GM23338 (cell line): ENCODE results near the gene MBD3L5.

ENCODE experiments used
- CREB1 ChIP-seq: fragments of 250-450 bp; sonication (Bioruptor Pico); IDR thresholded peaks from 2 replicates; pipeline ENCODE4 v1.5.0; 2020; ENCODE audit warnings: low read depth, mild to moderate bottlenecking, moderate library complexity
- ETS1 ChIP-seq: IDR thresholded peaks from 2 replicates; pipeline ENCODE4 v1.6.1; 2016; ENCODE audit warnings: antibody characterized with exemption
- EZH2 ChIP-seq: fragments of 200-600 bp; sonication (generic); IDR thresholded peaks from one replicate; pipeline ENCODE4 v1.8.0; 2017; ENCODE audit warnings: antibody characterized with exemption, mild to moderate bottlenecking, low read depth; ENCODE audit not compliant: unreplicated experiment
- EZH2phosphoT487 ChIP-seq: fragments of 200-600 bp; sonication (generic); IDR thresholded peaks from one replicate; pipeline ENCODE4 v1.8.1; 2018; ENCODE audit warnings: antibody characterized with exemption; ENCODE audit not compliant: unreplicated experiment
- POLR2AphosphoS5 ChIP-seq: IDR thresholded peaks from 2 replicates; pipeline ENCODE4 v1.6.1; 2016; ENCODE audit warnings: antibody characterized with exemption, low read depth
- REST ChIP-seq: IDR thresholded peaks from one replicate; pipeline ENCODE4 v1.6.1; 2018; ENCODE audit warnings: antibody characterized with exemption; ENCODE audit not compliant: unreplicated experiment
- ZNF462 ChIP-seq: fragments of 250-450 bp; sonication (Bioruptor Pico); IDR thresholded peaks from 2 replicates; pipeline ENCODE4 v1.5.0; 2020; ENCODE audit warnings: mild to moderate bottlenecking, moderate library complexity
- TF ChIP-seq, protein P1 (sequence below), 2 experiments: fragments of 200-600 bp in 1 of 2; sonication (generic) in 1 of 2; conservative IDR thresholded peaks; 2 replicates each; pipeline versions ENCODE4 v1.5.1 to v1.6.1; 2016 to 2017; ENCODE audit warnings: antibody characterized with exemption in 2 of 2, low read depth in 2 of 2, mild to moderate bottlenecking in 2 of 2, moderate library complexity in 1 of 2

DNA sequence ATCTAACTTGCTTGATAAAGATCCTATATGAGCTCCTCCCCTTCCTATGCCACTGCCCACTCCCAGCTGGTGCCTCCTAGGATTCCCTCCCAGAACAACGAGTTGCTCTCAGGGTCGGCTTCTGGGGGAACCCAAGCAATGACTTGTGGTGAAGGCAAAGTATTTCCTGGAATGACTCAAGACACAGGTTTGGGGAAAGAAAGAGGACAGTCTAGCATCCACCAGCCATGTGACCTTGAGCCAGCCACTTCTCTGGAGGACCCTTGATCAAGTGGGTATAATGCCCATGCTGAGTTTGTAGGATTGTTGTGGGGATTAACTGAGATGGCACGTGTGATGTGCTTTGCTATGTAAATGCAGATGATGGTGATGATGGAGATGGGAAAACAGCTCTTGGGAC is 42.1 kb upstream of the MBD3L5 start:
- TF ChIP-seq CREB1 (CRISPR knock-in tag) (no peak), ETS1 (no peak), EZH2phosphoT487 (no peak), EZH2 (no peak), ZNF462 (no peak), REST (no peak), POLR2AphosphoS5 (no peak)
- TF ChIP-seq, protein P1, sequence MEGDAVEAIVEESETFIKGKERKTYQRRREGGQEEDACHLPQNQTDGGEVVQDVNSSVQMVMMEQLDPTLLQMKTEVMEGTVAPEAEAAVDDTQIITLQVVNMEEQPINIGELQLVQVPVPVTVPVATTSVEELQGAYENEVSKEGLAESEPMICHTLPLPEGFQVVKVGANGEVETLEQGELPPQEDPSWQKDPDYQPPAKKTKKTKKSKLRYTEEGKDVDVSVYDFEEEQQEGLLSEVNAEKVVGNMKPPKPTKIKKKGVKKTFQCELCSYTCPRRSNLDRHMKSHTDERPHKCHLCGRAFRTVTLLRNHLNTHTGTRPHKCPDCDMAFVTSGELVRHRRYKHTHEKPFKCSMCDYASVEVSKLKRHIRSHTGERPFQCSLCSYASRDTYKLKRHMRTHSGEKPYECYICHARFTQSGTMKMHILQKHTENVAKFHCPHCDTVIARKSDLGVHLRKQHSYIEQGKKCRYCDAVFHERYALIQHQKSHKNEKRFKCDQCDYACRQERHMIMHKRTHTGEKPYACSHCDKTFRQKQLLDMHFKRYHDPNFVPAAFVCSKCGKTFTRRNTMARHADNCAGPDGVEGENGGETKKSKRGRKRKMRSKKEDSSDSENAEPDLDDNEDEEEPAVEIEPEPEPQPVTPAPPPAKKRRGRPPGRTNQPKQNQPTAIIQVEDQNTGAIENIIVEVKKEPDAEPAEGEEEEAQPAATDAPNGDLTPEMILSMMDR (conservative IDR thresholded peaks at IDR 0.05; ENCODE audit: low read depth in 2 of 2): no peak
